ENCODE results near the gene ABCC4.

- TF ChIP-seq CTCF (IDR thresholded peaks at IDR 0.05 in 8 of 11, conservative IDR thresholded peaks at IDR 0.05 in 3 of 11), result no peak
- TF ChIP-seq POLR2AphosphoS5 (IDR thresholded peaks at IDR 0.05), result no peak
- TF ChIP-seq POLR2A (IDR thresholded peaks at IDR 0.05), result no peak
These were observed 126.7 kb downstream of the ABCC4 start for GRCh38 chr13:95174517-95174916.

Measured in spleen (tissue), 7 donors.